Neutrophil (primary cell): ENCODE results near the gene AKAP7.

Source experiments
- H3K27ac ChIP-seq: fragments of 200-600 bp; sonication (generic); 2 replicates; pipeline ENCODE4 v1.5.1; 2016; ENCODE audit warnings: mild to moderate bottlenecking, moderate library complexity
- H3K27me3 ChIP-seq: fragments of 200-600 bp; sonication (generic); 2 replicates; pipeline ENCODE4 v1.6.0; 2016; ENCODE audit warnings: mild to moderate bottlenecking
- H3K36me3 ChIP-seq: fragments of 200-600 bp; sonication (generic); 2 replicates; pipeline ENCODE4 v1.5.1; 2017
- H3K4me1 ChIP-seq, 2 experiments: fragments of 200-600 bp in 1 of 2; sonication (generic) in 1 of 2; 1 replicate in 1 of 2; 2 replicates in 1 of 2; pipeline versions ENCODE4 v1.5.1 to v1.6.1; 2013 to 2016; ENCODE audit warnings: low read depth in 1 of 2, low read length in 1 of 2, mild to moderate bottlenecking in 1 of 2, moderate library complexity in 1 of 2; ENCODE audit not compliant: control insufficient read depth in 1 of 2, insufficient read depth in 1 of 2
- H3K4me3 ChIP-seq, 2 experiments: fragments of 200-600 bp in 1 of 2; sonication (generic) in 1 of 2; 1 replicate in 1 of 2; 2 replicates in 1 of 2; pipeline ENCODE4 v1.5.1; 2013 to 2016; ENCODE audit warnings: low read depth in 1 of 2, low read length in 1 of 2, mild to moderate bottlenecking in 1 of 2, moderate library complexity in 1 of 2
- H3K9me3 ChIP-seq: fragments of 200-600 bp; sonication (generic); 2 replicates; pipeline ENCODE4 v1.5.1; 2016
- CTCF ChIP-seq: fragments of 200-600 bp; sonication (generic); IDR thresholded peaks from 2 replicates; pipeline ENCODE4 v1.5.1; 2016; ENCODE audit warnings: antibody characterized with exemption

AKAP7 gene

DNA sequence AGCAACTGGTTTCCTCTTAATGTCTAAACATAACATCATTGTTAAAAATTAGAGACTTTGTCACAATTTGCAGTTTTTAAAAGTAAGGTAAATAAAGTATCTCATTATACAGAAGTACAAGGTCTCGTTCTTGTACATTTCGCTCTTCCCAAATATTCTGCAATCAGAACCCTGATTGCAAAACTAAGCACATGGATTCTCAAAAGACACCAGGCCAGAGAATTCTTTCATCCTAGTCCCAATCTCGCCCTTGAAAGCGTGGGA is 355 bp upstream of the AKAP7 start:
- peaks cover 35% of the 10 kb centered on the region for H3K27me3 ChIP-seq
- H3K4me1 ChIP-seq: peaks cover 5 to 12% of the 10 kb centered on the region in 2 experiments
- no peak for TF ChIP-seq CTCF
- H3K27ac ChIP-seq: peak overlapping the region; percentile 60
- no peaks in the 10 kb centered on the region for H3K9me3 ChIP-seq
- H3K4me3 ChIP-seq: peak overlapping the region; percentile 54 to 64
- no peaks in the 10 kb centered on the region for H3K36me3 ChIP-seq

GRCh38 chr6:131136021-131136786 is 937 bp downstream of the AKAP7 start:
- Histone ChIP-seq H3K36me3 (no peaks in the 10 kb centered on the region), H3K9me3 (no peaks in the 10 kb centered on the region), H3K27ac (peak overlapping the region; percentile 60), H3K27me3 (peaks cover 35% of the 10 kb centered on the region), H3K4me1 (peaks cover 5 to 12% of the 10 kb centered on the region in 2 experiments), H3K4me3 (peak overlapping the region; percentile 54 to 64)
- TF ChIP-seq CTCF: no peak

DNA sequence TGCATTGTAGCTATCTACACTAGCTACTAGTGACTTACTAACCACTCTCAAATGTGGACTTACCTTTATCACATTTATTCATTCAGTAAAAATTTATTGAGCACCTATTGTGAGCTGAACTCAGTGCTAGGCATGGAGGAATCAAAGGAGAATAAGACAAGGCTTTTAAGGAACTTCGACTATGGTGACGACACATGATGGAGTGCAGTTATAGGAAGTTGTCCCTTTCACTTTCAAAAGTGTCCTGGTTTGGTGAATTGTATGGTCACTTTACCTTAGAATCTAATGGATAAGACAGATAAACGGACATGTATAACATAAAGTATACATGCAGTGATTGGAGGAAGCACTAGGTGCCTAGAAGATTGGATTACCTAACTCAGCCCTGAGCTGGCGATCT is 4.3 kb downstream of the AKAP7 start:
- Histone ChIP-seq H3K4me1 (peaks cover 5 to 12% of the 10 kb centered on the region in 2 experiments), H3K4me3 (no peak overlapping the region), H3K27ac (peak overlapping the region; percentile 48), H3K27me3 (peaks cover 18% of the 10 kb centered on the region), H3K36me3 (no peaks in the 10 kb centered on the region), H3K9me3 (no peaks in the 10 kb centered on the region)
- no peak for TF ChIP-seq CTCF

DNA sequence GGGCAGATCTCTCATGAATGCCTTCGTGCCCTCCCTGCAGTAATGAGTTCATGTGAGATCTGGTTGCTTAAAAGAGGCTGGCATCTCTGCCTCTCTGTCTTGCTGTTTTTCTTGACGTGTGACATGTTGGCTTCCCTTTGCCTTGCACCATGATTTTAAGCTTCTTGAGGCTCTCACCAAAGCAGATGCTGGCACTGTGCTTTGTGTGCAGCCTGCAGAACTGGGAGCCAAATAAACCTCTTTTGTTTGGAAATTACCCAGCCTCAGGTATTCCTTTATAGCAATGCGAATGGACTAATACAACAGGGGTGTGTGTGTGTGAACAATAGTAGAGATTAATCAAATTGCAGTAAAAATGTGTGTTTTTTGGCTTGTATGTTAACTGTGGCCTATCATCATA is 8.1 kb downstream of the AKAP7 start:
- TF ChIP-seq CTCF: no peak
- H3K27me3 ChIP-seq: no peaks in the 10 kb centered on the region
- no peaks in the 10 kb centered on the region for H3K4me1 ChIP-seq
- H3K27ac ChIP-seq: no peak overlapping the region
- no peak overlapping the region for H3K4me3 ChIP-seq
- H3K36me3 ChIP-seq: no peaks in the 10 kb centered on the region
- no peaks in the 10 kb centered on the region for H3K9me3 ChIP-seq

GRCh38 chr6:131146865-131147264 is 11.6 kb downstream of the AKAP7 start:
- Histone ChIP-seq H3K27ac (no peak overlapping the region), H3K4me1 (no peaks in the 10 kb centered on the region), H3K36me3 (no peaks in the 10 kb centered on the region), H3K27me3 (no peaks in the 10 kb centered on the region), H3K4me3 (no peak overlapping the region), H3K9me3 (no peaks in the 10 kb centered on the region)
- TF ChIP-seq CTCF: no peak

DNA sequence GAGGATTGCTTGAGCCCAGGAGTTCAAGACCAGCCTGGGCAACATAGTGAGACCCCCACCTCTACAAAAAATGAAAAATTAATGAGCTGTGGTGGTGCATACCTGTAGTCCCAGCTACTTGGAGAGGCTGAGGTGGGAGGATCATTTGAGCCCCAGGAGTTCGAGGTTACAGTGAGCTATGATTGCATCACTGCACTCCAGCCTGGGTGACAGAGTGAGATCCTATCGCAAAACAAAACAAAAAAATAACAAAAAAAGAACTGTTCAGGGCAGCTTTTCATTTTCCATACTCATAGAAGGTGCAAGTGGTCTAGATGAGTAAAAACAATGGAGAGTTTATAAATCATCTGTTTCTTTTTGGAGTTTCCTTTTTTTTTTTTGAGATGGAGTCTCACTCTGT is 21.1 kb downstream of the AKAP7 start:
- Histone ChIP-seq H3K36me3 (no peaks in the 10 kb centered on the region), H3K9me3 (no peaks in the 10 kb centered on the region), H3K27ac (no peak overlapping the region), H3K4me1 (no peaks in the 10 kb centered on the region), H3K4me3 (no peak overlapping the region), H3K27me3 (no peaks in the 10 kb centered on the region)
- no peak for TF ChIP-seq CTCF
